ENCODE results near the gene XYLT1.

XYLT1 gene

DNA sequence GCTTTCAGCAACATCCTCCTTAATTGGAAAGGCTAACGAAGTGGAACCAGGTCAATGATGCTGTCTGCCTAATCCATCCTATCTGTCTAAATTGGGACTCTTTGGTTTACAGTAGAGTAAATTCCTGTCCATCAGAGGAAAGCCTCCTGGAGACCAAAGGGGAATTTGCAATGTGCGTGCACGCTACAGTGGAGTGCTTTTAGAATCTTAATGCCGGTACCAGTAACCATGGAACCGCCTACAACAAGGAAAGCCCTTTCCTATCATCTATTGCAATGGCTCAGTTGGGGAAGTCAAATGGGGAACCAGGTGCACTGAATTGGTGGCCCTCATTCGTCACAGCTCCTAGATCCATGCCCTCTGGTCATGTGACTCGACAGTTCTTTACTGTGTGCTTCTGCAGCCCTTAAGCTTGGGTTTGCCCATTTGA is 110.1 kb downstream of the XYLT1 start:
- no peak overlapping the region for H3K4me3 ChIP-seq (ENCODE audit: low read depth, low read length)
- TF ChIP-seq, protein P1, sequence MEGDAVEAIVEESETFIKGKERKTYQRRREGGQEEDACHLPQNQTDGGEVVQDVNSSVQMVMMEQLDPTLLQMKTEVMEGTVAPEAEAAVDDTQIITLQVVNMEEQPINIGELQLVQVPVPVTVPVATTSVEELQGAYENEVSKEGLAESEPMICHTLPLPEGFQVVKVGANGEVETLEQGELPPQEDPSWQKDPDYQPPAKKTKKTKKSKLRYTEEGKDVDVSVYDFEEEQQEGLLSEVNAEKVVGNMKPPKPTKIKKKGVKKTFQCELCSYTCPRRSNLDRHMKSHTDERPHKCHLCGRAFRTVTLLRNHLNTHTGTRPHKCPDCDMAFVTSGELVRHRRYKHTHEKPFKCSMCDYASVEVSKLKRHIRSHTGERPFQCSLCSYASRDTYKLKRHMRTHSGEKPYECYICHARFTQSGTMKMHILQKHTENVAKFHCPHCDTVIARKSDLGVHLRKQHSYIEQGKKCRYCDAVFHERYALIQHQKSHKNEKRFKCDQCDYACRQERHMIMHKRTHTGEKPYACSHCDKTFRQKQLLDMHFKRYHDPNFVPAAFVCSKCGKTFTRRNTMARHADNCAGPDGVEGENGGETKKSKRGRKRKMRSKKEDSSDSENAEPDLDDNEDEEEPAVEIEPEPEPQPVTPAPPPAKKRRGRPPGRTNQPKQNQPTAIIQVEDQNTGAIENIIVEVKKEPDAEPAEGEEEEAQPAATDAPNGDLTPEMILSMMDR (IDR thresholded peaks at IDR 0.05; ENCODE audit: insufficient read depth, low read depth, low read length, missing control alignments): no peak
- no peak for DNase-seq (ENCODE audit: low read depth)

DNA sequence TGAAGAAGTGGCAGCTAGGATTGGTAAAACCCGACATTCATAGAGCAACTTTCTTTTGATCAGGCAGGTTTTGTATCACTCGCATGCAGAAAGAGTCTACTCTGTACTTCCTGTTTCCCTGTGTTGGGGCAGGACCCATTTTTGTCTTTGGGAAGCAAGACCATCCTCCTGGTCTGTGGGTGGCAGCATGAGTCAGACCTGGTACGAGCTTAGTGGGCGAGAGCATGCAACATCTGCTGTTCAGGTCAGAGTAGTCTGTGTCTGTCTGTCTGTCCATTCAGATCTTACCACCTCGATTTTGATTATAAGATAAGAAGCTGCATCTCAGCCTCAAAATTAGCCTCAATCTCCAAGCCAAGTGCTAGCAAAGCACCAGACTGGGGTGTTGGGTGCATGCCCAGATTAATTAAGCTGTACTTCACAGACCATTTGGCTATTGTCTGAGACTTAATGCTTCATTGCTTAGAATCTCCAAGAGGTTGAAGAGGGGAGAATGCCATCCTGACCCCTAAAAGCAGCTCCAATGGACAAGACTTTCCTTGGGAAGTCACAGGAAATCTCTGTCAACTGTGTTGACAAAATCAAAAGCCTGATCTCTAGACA is 110.9 kb downstream of the XYLT1 start:
- TF ChIP-seq, protein P1 (IDR thresholded peaks at IDR 0.05; ENCODE audit: insufficient read depth, low read depth, low read length, missing control alignments): no peak
- DNase-seq (ENCODE audit: low read depth): peak; percentile 28
- no peak overlapping the region for H3K4me3 ChIP-seq (ENCODE audit: low read depth, low read length)

DNA sequence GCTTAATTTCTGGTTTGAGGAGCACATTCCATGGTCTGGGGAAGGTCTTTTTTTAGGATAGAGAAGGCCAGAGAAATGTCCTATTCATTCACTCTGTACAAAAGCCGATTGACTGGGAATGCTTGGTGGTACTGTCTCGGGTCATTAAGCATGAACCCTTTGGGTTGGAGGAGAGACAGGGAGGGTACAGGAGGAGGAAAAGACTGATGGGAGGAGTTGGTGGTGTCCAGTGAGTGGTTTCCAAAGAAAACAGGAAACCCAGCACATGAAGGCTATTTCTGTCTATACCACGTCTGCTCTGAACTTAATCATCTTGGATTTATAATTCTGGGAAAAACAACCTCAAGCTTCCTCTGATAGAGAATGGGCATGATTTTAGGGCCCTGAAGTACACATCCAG is 111.9 kb downstream of the XYLT1 start:
- no peak for DNase-seq (ENCODE audit: low read depth)
- TF ChIP-seq, protein P1 (IDR thresholded peaks at IDR 0.05; ENCODE audit: insufficient read depth, low read depth, low read length, missing control alignments): no peak
- no peak overlapping the region for H3K4me3 ChIP-seq (ENCODE audit: low read depth, low read length)

DNA sequence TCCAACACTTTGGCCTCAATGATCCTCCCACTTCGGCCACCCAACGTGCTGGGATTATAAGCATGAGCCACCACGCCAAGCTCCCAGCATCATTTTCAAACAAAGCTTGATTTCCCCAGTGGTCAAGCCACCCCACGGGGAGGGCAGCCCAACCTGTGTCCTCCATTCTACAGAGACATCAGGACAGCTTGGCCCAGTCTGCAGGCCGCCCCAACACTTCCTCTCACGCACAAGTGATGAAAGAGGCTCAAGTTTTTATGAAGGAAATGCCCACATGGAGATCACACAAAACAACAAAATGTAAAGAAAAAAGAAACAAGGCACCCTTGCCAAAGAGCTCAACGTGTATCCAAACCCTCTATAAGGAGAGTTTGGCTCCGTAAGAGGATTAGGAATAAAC is 112.4 kb downstream of the XYLT1 start:
- no peak overlapping the region for H3K4me3 ChIP-seq (ENCODE audit: low read depth, low read length)
- no peak for DNase-seq (ENCODE audit: low read depth)
- TF ChIP-seq, protein P1 (IDR thresholded peaks at IDR 0.05; ENCODE audit: insufficient read depth, low read depth, low read length, missing control alignments): no peak

DNA sequence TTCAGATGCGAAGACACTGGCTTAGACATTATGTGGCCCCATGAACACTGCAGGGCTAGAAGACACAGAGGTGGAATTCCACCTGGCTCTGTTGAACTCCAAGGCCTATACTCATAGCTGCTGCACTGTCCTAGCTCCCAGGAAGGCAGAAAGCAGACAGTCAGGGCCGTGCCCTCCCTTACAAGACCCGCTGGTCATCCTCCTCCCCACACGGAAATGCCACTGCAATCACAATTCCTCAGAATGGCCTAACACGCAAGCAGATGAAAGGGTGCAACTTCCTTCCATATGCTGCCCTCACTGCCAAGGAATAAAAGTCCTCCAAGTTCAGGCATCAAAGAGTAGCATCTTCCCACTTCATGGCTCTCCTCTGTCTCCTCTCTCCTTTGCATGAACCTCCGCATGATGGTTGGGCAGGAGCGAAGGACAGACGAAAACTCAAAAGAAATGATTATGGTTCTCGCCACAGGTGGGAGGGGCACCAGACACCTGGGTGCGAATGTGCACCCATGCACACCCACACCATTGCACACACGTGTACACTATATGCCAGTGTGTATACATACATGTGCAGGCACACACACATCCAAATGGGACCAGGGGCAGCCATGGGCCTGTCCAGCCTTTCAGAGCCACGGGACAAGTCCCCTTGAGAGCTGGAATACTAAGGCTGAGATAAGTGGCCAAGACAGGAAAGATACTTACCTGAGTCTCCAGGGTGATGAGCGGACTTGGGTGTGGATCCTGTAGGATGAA is 113.3 kb downstream of the XYLT1 start:
- no peak overlapping the region for H3K4me3 ChIP-seq (ENCODE audit: low read depth, low read length)
- no peak for DNase-seq (ENCODE audit: low read depth)
- TF ChIP-seq, protein P1 (IDR thresholded peaks at IDR 0.05; ENCODE audit: insufficient read depth, low read depth, low read length, missing control alignments): no peak

DNA sequence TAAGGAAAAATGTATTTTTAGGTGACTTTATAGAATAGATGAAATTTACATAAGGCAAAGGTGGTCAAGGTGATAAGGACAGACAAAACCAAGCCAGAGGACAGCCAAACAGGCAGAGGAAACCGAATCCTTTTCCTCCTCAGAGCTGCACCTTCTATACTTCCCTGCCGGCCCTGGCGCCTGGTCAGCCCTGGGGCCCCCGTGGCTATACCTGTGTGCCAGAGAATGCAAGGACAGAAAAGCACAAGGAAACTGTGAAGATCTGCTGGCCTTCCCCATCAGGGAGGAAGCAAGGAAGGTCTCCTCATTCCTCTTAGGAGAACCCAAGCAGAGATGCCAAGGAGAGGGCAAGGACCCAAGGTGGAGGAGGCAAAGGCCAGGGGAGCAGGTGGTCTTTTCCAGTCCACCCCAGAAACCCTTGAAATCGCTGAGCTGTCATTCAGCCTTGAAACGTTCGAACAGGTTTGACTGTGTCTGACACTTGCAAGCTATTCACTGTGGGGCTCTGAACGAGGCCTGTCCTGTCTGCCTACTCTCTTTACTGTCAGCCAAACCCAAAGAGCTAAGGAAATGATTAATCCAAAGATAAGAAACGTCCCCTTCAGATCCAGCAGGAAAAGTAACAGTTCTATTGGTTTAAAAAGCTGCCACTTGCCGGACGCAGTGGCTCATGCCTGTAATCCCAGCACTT is 114.4 kb downstream of the XYLT1 start:
- DNase-seq (ENCODE audit: low read depth): no peak
- H3K4me3 ChIP-seq (ENCODE audit: low read depth, low read length): no peak overlapping the region
- TF ChIP-seq, protein P1 (IDR thresholded peaks at IDR 0.05; ENCODE audit: insufficient read depth, low read depth, low read length, missing control alignments): no peak

Measured in GM12865 (cell line).